GM19324 (cell line): ENCODE measurements around the gene KANK2.
"Not testable (repeated sequence)": the region's sequence is repeated elsewhere in the genome, so short reads cannot be mapped to it uniquely, and the experiment has no call there.

ENCODE experiments used
- ATAC-seq: cut with Tn5 transposase; IDR thresholded peaks from one replicate; pipeline ENCODE4 v1.9.1; 2021; ENCODE audit warnings: mild to moderate bottlenecking, moderate library complexity; ENCODE audit not compliant: unreplicated experiment, low FRiP score

The KANK2 gene

DNA sequence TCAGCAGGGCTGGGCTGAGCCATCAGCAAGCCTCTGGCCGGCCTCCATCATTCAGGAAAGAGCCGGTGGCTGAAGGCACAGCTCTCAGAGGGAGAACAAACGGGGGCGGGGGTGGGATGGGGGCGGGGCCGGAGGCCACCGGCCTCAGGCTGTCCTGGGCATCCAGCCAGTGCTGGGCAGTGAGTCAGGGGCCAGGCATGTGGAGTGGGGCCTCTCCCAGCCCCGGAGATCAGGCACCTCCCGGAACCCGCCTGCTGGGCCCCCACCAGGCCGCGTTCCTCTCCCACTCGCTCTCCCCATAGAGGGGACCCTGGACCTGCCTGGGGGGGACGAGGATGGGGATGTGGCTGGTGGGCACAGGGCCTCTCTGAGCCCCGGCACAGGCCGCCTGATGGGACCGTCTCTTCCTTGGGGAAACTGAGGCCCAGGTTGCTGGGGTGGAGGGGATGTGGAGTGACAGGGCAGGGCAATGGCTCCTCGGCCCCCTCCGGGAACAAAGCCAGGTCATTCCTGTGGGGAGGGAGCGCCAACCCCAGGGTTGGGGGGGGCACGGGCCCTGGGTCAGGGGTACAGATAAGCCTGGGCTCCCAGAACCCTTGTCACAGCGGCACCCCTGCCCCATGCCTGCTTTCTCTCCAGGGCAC, 54.7 kb downstream of the KANK2 start:
- ATAC-seq, result no peak

DNA sequence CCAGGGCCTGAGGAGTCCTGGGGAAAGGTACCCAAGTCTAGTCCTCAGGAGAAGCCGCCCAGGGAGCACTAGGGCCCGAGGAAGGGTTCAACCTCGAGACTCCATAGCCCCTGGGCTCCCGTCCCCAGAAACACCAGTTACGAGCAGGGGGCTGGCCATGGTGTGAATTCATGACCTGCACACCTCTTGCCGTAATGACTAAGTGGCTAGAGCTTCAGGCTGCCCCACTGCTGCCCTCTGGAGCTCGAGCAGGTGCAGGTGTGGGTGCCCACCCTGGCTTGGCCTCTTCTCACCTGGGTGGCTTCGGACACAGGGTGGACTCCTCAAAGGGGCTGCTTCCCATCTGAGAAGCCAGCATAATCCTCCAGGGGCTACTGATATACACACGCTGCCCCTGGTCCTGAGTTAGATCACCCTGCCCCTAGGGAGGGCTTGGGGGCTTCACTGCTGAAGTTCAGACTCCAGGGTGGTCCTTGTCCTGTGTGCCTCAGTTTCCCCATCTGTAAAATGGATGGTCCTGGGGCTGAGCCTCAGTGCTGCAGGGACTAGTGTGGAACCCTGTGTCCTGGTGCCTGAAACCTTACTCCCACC, 55.3 kb downstream of the KANK2 start:
- ATAC-seq, result no peak

DNA sequence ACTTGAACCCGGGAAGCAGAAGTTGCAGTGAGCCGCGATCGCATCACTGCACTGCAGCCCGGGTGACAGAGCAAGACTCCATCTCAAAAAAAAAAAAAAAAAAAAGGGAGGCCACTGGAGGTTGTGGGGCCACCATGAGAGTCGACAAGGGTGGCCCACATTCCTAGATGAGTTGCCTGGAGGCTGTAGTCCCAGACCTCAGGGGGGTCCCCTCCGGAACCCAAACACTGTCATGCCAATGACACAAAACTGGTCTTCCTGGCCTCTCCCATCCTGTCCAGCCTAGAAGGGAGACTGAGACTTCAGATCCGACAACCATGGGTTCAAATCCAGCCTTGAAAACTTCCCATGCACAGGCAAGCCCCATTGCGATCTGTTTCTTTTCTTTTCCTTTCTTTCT, 56.4 kb downstream of the KANK2 start:
- no peak for ATAC-seq

DNA sequence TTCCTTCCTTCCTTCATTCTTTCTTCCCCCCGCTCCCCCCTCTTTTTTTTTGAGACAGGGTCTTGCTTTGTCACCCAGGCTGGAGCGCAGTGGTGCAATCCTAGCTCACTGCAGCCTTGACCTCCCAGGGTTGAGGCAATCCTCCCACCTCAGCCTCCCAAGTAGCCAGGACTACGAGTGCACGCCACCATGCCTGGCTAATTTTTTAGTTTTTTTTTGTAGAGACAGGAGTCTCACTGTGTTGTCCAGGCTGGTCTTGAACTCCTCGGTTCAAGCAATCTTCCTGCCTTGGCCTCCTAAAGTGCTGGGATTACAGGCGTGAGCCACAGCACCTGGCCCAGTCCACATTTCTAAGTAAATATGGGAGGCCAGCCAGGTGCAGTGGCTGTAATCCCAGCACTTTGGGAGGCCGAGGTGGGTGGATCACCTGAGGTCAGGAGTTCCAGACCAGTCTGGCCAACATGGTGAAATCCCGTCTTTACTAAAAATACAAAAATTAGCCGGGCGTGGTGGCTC, 57.3 kb downstream of the KANK2 start:
- not testable (repeated sequence) for ATAC-seq

DNA sequence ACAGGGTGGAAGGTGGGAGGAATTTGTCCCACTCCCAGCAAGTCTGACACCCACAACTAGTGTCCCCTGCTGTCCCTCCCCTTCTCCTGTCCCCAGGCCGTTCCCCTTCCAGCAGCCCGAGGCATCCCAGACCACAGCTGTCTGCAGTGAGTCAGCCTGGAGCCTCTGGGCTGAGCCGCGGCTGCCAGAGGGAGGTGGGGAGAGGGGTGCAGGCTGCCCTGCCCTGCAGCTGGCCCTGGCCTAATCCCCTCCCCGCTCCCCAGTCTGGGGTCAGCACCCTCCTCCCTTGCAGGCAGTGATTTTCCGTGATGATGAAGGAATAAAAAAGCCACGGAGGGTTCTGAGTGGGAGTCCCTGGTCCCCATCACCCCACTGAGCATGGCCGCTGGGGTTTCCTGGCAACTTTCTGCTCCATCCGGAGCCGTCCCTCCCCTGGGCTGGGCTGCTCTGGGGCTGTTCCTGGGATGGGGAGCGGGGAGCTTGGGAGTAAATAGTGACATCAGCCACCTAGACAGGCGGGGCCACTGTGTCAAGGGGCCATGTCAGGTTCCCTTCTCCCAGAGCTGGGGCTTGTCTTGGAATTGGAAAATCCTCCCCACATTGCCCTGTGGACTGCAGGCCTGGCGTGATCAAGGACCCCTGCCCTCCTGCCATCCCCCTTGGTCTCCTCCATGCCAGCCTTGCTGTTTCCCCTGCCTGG, 58.6 kb downstream of the KANK2 start:
- ATAC-seq, result no peak

DNA sequence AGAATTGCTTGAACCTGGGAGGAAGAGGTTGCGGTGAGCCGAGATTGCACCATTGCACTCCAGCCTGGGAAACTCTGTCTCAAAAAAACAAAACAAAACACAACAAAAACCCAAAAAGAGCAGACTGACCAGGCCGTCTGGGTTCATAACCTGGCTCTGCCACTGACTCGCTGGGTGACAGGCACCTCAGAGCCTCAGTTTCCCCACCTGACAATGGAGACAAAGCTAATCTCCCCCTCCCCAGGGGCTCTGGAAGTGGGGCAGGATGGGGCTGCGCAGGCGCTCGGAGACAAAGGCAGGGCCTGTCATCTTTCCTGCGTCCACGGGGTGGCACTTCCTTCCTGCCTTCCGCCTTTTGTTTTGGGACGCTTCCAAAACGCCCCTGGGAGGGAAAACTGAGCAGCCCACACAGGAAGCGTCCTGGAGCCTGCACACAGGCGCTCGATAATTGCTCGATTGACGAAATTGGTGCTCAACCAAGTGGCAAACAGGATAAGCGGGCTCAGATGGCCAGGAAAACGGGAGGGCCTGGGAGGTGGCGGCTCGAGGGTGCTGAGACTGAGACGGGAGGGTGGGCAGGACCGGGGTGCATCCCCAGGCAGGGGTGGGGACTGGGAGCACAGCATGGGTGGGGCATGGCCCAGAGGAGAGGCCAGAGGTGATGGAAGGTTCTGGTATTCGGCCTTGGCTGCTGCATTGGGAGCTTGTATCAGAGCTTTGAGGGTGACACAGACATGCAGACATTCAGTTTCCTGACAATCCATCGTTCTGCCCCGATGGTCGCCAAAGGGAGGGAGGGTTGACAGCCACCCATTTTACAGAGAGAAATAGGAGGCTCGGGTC, 59.6 kb downstream of the KANK2 start:
- no peak for ATAC-seq

DNA sequence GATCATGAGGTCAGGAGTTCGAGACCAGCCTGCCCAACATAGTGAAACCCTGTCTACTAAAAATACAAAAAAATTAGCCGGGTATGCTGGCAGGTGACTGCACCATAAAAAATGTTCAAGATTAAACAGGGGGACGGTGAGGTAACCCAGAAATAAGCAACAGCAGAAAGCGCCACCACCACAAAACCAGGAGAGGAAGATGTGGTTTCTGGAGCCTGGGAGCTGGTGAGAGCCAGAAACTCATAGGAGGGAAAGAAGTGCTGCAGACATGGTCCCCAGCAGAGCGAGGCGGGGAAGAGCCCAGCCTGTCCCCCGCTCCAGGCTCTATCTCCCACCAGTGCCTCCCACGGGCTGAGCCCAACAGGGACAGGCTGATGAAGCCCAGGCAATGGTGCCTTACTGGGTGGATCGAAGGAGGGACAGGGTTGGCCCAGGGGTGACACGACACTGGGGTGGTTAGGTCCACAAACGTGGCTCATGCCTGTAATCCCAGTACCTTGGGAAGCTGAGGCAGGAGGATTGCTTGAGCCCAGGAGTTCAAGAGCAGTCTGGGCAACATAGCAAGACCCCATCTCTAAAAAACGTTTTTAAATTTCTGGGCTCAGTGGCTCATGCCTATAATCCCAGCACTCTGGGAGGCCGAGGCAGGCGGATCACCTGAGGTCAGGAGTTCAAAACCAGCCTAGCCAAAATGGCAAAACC, 60.8 kb downstream of the KANK2 start:
- ATAC-seq, result no peak

DNA sequence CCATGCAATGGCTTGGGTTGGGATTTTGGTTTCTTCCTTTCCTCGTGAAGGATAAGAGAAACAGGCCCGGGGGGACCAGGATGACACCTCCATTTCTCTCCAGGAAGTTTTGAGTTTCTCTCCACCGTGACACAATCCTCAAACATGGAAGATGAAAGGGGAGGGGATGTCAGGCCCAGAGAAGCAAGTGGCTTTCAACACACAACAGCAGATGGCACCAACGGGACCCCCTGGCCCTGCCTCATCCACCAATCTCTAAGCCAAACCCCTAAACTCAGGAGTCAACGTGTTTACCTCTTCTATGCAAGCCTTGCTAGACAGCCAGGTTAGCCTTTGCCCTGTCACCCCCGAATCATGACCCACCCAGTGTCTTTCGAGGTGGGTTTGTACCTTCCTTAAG, 65.9 kb downstream of the KANK2 start:
- no peak for ATAC-seq

DNA sequence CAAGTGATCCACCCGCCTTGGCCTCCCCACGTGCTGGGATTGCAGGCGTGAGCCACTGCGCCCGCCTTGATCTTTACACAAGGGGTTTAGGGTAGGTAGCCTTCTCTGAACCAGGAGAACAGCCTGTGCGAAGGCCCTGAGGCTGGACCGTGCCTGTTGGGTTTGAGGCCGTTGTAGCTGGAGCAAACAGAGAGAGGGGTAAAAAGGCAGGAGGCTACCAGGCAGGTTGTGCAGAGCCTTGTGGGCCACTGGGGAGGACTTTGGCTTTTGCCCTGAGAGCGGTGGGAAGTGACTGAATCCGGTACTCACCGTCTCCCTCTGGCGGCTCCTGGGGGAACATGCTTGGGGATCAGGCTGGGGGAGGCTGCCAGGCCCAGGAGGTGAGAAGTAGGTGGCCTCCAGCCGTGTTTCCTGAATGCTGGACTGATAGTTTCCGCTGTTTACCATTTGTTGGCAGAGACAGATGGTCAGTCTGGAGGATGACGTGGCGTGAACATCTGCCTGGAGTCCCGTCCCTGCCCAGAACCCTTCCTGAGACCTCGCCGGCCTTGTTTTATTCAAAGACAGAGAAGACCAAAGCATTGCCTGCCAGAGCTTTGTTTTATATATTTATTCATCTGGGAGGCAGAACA, 66.4 kb downstream of the KANK2 start:
- no peak for ATAC-seq

DNA sequence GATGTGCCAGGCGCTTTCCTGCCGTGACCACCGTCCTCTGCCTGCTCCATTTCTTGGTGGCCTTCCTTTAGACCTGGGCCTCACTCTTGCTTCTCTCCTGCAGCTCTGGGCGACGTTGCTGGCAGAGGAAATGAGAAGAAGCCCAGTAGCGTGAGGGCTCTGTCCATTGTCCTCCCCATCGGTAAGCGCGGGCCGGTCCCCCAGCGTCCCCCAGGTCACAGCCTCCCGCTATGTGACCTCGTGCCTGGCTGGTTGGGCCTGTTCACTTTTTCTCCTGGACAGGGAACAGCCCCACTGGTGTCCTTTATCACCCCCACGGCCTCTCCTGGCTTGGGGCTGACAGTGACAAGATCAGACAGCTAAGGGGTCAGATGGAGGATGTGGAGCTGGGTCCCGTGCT, 69.4 kb downstream of the KANK2 start:
- no peak for ATAC-seq

DNA sequence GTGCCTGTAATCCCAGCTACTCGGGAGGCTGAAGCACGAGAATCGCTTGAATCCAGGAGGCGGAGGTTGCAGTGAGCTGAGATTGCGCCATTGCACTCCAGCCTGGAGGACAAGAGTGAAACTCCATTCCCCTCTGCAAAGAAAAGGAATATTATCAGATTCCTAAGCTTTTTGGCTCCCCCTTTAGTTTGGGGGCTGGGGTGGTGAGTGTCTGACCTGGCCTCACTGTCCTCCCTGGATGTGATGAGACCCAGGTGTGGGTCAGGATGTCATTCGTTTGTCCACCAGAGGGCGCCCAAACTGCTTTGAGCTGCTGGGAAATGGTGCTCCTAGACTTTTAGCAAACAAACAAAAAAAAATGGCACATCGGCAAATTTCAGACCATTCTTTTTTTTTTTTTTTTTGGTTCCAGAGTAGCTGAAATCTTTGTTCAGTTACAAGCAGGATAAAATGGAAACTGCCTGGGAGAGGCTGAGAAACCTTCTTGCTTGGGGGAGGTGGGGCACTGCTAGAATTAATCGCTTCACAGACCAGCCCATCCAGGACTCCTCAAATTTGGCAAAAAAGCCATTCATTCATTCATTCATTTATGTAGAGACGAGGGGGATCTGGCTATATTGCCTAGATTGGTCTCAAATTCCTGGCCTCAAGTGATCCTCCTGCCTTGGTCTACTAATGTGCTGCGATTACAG, 71.2 kb downstream of the KANK2 start:
- no peak for ATAC-seq

DNA sequence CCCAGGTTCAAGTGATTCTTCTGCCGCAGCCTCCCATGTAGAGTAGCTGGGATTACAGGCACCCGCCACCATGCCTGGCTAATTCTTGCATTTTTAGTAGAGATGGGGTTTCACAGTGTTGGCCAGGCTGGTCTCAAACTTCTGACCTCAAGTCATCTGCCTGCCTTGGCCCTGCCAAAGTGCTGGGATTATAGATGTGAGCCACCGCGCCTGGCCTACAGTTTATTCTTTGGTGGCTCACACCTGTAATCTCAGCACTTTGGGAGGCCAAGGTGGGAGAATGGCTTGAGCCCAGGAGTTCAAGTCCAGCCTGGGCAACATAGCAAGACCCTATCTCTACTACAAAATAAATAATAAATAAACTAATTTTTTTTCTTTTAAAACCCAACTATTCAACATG, 73.2 kb downstream of the KANK2 start:
- ATAC-seq, result not testable (repeated sequence)

DNA sequence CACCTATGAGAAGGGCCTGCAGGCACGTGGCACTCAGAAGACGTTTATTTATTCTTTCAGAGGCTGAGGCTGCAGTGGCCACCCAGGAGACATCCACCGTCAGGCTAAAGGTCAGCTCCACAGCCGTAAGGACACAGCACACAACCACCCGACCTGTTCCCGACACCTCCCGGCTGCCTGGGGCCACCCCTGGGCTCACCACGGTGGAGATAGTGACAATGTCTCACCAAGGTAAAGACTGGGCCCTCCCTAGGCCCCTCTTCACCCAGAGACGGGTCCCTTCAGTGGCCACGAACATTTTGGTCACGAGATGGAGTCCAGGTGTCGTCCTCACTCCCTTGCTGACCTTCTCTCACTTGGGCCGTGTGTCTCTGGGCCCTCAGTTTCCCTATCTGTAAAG, 74.2 kb downstream of the KANK2 start:
- no peak for ATAC-seq

DNA sequence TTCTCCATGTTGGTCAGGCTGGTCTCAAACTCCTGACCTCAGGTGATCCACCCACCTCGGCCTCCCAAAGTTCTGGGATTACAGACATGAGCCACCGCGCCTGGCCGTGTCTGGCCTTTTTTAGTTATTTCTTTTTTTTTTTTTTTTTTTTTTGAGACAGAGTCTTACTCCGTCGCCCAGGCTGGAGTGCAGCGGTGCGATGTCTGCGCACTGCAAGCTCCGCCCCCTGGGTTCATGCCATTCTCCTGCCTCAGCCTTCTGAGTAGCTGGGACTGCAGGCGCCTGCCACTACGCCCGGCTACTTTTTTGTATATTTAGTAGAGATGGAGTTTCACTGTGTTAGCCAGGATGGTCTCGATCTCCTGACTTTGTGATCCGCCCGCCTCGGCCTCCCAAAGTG, 75.4 kb downstream of the KANK2 start:
- not testable (repeated sequence) for ATAC-seq

DNA sequence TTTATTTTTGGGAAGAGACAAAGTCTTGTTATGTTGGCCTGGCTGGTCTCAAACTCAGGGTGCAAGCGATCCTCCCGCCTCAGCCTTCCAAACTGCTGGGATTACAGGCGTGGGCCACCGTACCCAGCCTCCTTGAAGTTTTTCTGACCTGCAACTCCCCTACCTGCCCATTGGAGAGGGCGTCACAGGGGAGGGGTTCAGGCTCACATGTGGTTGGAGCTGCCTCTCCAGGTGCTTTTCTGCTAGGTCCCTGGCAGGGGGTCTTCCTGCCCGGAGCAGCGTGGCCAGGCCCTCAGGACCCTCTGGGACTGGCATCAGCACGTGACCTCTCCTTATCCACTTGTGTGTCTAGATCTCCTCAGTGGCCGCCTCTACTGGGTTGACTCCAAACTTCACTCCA, 80.8 kb downstream of the KANK2 start:
- no peak for ATAC-seq

DNA sequence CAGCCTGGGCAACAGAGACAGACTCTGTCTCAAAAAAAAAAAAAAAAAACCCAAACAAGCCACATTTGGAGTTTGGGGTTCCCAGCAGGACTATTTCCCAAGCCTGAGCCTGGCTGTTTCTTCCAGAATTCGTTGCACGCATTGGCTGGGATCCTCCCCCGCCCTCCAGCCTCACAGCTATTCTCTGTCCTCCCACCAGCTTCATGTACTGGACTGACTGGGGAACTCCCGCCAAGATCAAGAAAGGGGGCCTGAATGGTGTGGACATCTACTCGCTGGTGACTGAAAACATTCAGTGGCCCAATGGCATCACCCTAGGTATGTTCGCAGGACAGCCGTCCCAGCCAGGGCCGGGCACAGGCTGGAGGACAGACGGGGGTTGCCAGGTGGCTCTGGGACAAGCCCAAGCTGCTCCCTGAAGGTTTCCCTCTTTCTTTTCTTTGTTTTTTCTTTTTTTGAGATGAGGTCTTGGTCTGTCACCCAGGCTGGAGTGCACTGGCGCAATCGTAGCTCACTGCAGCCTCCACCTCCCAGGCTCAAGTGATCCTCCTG, 81.4 kb downstream of the KANK2 start:
- ATAC-seq, result no peak

DNA sequence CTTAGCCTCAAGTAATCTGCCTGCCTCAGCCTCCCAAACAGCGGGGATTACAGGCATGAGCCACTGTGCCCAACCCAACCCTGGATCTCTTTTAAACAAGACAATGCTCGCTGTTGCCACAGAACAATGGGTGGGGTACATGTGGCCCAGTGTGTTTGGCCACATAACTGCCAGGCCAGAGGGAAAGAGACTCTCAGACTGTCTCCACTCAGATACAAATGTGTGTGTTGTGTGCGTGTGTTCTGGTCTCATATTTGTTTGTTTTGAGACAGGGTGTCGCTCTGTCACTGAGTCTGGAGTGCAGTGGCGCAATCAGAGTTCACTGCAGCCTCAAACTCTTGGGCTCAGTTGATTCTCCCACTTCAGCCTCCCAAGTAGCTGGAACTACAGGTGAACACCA, 82.3 kb downstream of the KANK2 start:
- ATAC-seq, result no peak
